Measurements from ENCODE around the gene NPAS2. TPM values are rescaled to one million over a fixed set of nuclear protein-coding genes. Genes with fewer than 3 reads are reported as not detected.

The NPAS2 gene
- total RNA-seq, 1 experiment from 2014 or later: 3.7 TPM

DNA sequence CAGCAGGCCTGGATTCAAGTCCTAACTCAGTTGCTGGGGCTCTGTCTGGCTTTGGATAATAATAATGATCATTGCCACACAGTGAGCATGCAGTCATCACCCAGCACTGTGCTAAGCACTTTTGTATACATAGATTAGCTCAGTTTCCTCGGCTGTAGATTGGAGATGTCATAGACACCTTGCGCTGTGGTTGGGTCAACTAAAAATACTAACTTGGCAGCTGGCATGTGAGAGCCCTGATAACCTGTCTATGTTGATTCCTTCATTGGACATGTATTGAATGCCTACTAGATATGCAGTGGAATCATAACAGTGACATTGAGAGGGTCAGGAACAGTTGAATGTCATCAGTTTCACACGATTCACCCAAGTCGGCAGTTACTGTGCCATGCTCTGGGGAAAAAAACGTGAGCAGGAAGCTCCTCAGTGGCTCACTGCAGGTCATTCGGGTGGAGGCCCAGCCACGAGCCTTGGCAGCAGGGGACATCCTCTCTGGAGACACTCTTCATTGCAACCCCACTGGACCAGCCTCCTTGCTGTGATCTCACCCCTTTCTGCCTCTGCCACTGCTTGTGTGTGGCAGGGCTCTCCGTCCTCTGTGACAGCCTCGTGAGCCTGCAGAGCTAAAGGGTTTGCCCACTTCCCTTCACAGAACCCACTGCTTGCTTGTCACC is 85.3 kb downstream of the NPAS2 start:
- DNase-seq (ENCODE audit: low spot score): no peak

DNA sequence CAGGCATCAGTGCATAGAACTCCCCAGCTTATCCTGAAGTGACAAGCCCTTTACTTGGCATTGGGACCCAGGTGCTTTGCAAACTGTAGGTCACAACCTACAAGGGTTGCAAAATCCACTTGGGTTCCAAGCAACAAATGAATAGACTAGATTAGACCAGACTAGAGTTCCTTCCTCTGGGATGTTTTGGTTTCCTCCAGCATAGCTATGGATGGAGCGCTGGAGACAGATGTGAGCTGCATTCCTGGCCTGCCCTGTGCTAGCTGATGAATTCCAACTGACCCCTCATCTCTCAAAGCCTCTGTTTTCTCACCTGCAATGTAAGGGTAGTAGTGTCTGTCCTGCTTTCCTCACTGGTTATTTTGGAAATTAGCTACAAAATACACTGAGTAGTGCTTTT is 86.2 kb downstream of the NPAS2 start:
- DNase-seq (ENCODE audit: low spot score): no peak

DNA sequence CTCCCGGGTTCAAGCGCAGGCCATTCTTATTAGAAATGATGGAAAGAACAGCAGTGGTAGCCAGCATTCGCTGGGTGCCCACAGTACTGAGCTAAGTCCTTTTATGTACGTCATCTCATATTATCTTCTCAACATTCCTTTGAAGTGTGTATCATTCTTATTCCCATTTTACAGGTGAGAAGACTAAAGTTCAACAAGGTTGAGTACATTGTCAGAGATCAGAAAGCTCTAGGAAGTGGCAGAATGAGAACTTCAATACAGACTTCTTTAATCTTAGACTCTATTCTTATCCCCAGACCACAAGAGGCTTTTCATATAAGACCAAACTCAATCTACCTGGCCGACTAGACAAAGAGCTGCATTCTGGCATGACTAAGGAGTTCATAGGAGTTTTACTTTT is 86.7 kb downstream of the NPAS2 start:
- DNase-seq (ENCODE audit: low spot score): no peak

- DNase-seq (ENCODE audit: low spot score): no peak
These were observed 87.9 kb downstream of the NPAS2 start for GRCh38 chr2:100907832-100908231.

DNA sequence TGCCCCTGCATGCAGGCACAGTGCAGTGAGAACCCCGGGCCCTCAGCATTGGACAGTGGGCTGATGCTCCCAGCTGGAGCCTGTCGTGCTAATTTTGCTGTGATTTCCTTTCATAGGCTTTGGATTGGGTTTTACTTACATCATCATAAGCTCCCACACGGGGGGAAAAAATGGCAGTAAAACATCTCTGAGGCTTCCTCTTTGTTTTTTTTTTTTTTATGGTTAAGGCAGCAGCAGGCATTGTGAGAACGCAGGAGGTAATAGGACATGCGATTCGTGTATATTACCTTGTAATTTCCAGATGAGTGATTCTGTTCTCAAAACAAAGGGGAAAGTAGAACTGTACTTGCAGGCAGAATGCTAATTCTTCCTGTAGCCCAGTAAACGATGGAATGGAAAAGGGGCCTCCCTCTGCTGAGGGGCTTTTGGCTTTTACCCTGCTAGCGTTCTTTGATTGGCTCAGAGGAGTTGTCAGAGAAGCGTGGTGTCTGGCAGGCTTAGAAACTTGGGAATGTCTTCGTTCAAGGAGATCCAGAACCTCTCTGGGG is 89.7 kb downstream of the NPAS2 start:
- DNase-seq (ENCODE audit: low spot score): no peak

DNA sequence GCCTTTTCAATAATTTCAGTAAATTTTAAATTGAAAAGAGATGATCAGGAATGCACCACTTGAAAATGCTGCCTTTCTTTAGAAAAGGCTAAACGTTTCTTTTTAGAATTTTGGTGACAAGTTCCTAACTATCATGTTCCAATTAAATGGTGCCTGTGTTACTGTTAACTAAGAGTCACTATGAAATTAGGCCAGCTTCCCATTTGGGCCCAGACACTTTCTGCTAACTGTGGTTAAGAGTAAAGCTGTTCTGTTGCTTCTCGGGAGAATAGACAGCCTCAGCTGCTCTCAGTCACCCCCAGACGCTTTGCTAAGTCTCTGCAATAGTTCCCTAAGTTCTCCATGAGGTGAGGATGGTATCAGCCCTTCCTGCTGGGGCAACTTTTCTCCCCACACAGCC is 90.2 kb downstream of the NPAS2 start:
- no peak for DNase-seq (ENCODE audit: low spot score)

DNA sequence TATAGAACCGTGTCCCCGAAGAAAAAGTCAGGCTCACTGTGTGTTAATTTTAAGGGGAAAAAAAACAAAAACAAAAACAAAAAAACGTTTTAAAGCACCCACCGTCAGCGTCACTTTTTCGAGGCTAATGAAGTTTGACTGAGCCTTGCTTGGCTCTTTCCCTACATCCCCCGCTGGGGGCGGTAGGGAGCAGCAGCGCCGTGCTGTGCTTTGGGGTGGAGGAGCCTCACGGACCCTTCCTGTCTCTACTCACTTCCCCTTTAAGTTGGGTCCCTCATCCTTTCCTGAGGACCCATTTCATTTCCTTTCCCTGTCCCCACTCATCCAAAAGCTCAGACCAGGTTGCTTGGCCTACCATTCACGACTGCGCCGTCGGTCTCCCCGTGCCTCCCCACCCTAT is 99.4 kb downstream of the NPAS2 start:
- DNase-seq (ENCODE audit: low spot score): no peak

DNA sequence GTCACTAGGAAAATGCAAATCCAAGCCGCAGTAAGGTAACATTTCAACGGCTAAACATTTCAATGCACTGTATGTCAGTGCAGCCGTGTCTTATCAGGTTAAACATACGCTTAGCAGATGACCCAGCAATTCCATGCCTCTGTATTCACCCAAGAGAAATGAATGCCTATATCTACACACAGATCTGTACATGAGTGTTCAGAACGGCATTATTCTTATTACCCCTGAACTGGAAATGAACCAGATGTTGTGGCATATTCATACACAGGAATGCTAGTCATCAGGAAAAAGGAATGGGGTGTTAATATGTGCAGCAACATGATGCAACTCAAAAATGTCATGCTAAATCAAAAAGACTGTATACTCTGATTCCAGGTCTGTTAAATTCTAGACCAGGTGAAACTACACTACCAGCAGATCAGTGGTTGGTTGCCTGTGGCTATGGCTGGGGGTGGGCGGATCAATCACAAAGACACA is 101.8 kb downstream of the NPAS2 start:
- no peak for DNase-seq (ENCODE audit: low spot score)

GRCh38 chr2:100923461-100924060 is 103.6 kb downstream of the NPAS2 start:
- no peak for DNase-seq (ENCODE audit: low spot score)

- no peak for DNase-seq (ENCODE audit: low spot score)
These were observed 104.2 kb downstream of the NPAS2 start for GRCh38 chr2:100924122-100924519.

DNA sequence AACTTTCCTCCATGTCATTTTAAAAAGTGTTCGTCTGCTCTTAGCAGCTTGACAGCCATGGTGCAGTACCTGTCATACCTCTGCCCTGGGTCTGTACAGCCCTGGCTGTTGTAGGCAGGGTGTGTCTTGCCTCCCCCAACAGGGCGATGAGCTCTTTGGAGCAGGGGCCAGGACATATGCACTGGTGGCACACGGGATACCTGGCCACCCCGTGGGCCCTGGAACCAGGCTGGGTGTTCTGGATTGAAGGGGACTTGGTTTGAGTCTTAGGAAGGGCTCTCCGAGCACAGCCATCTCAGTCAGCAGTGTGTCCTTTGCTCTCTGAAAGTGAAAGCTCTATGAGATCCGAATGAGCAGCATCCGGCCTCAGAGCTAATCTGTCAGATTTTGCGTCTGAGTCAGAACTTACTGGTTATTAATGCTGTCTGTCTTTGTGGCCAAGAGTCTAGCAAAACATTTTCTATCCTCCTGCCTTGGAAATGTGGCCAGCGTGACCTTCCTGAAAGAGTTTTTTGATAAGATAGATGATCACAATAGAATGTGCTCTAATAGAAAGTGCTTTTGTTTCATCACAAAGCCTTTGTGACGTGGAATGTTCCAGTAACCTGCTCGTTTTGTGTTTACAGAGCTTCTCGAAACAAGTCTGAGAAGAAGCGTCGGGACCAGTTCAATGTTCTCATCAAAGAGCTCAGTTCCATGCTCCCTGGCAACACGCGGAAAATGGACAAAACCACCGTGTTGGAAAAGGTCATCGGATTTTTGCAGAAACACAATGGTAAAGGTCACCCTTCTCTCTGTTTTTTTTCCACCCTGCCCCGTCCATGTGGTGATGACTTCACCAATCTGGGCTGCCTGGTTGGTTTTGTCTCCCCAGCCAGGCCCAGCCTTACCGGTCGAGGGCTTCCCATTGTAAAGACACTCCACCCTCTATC is 104.8 kb downstream of the NPAS2 start:
- peak; percentile 85 for DNase-seq (ENCODE audit: low spot score)

- DNase-seq (ENCODE audit: low spot score): no peak
These were observed 108.3 kb downstream of the NPAS2 start for GRCh38 chr2:100928235-100928634.

DNA sequence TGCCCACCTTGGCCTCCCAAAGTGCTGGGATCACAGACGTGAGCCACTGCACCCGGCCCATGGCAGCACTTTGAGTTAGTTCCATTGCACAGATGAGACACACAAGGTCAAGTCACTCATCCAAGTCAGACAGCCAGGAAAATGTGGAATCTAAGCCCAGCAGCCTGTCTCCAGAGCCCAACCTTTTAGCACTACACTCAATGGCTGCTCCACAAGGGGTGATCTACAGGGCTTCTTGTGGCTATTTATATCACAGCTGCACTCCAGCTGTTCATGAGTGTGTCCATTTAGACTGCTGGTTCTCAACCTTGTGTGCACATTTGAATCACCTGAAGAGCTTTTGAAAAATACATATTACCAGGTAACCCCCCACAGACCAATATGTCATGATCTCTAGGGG is 109.2 kb downstream of the NPAS2 start:
- no peak for DNase-seq (ENCODE audit: low spot score)

DNA sequence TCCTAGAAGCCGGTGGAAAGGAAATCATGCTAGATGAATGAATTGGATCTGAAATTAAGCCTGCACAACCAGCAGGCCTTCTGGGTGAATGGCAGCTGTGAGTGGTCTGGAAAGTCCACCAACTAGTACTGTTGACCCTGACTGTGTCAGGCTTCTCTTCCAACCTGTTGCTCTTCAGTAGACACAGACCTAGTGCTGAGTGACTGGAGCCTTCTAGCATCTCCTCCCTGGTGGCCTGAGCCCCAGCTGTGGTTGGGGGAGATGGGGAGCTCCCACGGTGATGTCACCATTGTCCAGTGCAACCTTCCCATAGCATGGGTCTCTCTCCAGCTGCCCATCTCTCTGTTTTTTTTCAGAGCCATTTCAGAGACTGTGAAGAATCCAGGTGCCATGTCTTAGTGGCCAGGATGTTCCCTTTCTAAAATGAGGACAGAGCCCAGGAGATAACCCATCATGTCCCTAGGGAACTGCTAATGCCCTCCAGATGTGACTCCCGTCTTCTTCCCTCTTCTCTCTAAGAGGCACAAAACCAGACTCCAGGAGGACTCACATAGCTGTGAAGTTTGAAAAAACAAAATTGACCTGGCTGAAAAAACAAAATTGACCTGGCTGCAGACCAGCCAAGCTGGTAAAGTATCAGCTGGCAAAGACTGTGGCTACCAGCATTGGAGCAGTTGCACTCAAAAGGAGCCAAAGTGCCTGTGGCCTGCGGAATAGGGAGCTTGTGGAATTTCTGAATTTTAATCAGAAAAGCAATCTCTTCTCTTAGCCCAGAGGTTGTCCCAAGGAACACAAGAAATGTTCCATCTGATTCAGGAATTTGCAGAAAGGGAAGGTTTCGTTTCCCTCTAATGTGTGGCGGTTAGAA is 114.8 kb downstream of the NPAS2 start:
- no peak for DNase-seq (ENCODE audit: low spot score)

- DNase-seq (ENCODE audit: low spot score): peak; percentile 55
These were observed 115.4 kb downstream of the NPAS2 start for GRCh38 chr2:100935372-100935752.

GRCh38 chr2:100936070-100936741 is 116.3 kb downstream of the NPAS2 start:
- no peak for DNase-seq (ENCODE audit: low spot score)

GRCh38 chr2:100936972-100937542 is 117.1 kb downstream of the NPAS2 start:
- DNase-seq (ENCODE audit: low spot score): no peak

- no peak for DNase-seq (ENCODE audit: low spot score)
These were observed 118.4 kb downstream of the NPAS2 start for GRCh38 chr2:100938031-100939026.

- no peak for DNase-seq (ENCODE audit: low spot score)
These were observed 119.5 kb downstream of the NPAS2 start for GRCh38 chr2:100939445-100939844.

All from A172 (cell line).